HCT116 (cell line): ENCODE data around the gene ACY1.
A peak's percentile ranks its signal among the peaks of the same experiment; 100 is the strongest.

Source experiments
- CTCF ChIP-seq, 3 experiments: fragments of 200-600 bp in 1 of 3; sonication (generic) in 1 of 3; IDR thresholded peaks in 2 of 3; conservative IDR thresholded peaks in 1 of 3; 2 replicates each; pipeline ENCODE4 v1.5.1; 2012 to 2017; ENCODE audit warnings: low read depth in 2 of 3, low read length in 2 of 3, antibody characterized with exemption in 1 of 3, borderline replicate concordance in 1 of 3, control low read depth in 1 of 3, mild to moderate bottlenecking in 1 of 3, mixed read lengths in 1 of 3, mixed run types in 1 of 3, moderate library complexity in 1 of 3; ENCODE audit not compliant: insufficient read depth in 1 of 3
- EZH2 ChIP-seq: fragments of 200-600 bp; sonication (generic); IDR thresholded peaks from 2 replicates; pipeline ENCODE4 v1.6.1; 2017; ENCODE audit warnings: antibody characterized with exemption, mixed run types
- MAX ChIP-seq: IDR thresholded peaks from 2 replicates; pipeline ENCODE4 v1.6.1; 2012
- RAD21 ChIP-seq: IDR thresholded peaks from 2 replicates; pipeline ENCODE4 v1.6.1; 2012; ENCODE audit warnings: low read depth, mild to moderate bottlenecking
- SIN3A ChIP-seq: IDR thresholded peaks from 2 replicates; pipeline ENCODE4 v1.6.1; 2012; ENCODE audit warnings: low read depth
- SP1 ChIP-seq: IDR thresholded peaks from 2 replicates; pipeline ENCODE4 v1.6.1; 2012; ENCODE audit warnings: low read depth
- TCF7L2 ChIP-seq: IDR thresholded peaks from 2 replicates; pipeline ENCODE4 v1.7.0; 2011; ENCODE audit warnings: borderline replicate concordance, inconsistent platforms; ENCODE audit not compliant: insufficient read depth, insufficient read length; ENCODE audit errors: extremely low read depth
- ZFX ChIP-seq: fragments of 450-650 bp; IDR thresholded peaks from 2 replicates; pipeline ENCODE4 v1.6.1; 2017

- TF ChIP-seq SIN3A (no peak), TCF7L2 (peak; percentile 12), MAX (no peak), RAD21 (no peak), SP1 (no peak), CTCF (IDR thresholded peaks at IDR 0.05 in 2 of 3, conservative IDR thresholded peaks at IDR 0.05 in 1 of 3; ENCODE audit: borderline replicate concordance in 1 of 3, insufficient read depth in 1 of 3, low read depth in 2 of 3, low read length in 2 of 3) (no peak), EZH2 (no peak), ZFX (peak; percentile 77; the same call in 1 of the 2 replicates)
Measured at GRCh38 chr3:51982838-51983577, at the start of gene ACY1.
